HCT116 (cell line): ENCODE data around the gene RPL29. TPM values are rescaled to one million over a fixed set of nuclear protein-coding genes. Genes with fewer than 3 reads are reported as not detected.

ENCODE experiments used
- ATAC-seq: fragments of 200-7000 bp; cut with Tn5 transposase; 2 replicates; pipeline ENCODE4 v1.9.1; 2020; ENCODE audit warnings: mild to moderate bottlenecking, moderate library complexity
- BruUV-seq: library from RNA; stranded (reverse); fragments of 400-500 nt; replicated peaks from 2 replicates; lab custom pipeline; 2021; lab: Mats Ljungman, UMichigan
- CTCF ChIA-PET: fragments of 300-600 bp; sonication (Branson Sonifier 250); formaldehyde crosslinking; loops from one replicate; lab custom pipeline; 2021; ENCODE audit warnings: antibody characterized with exemption; lab: Charles Lee
- POLR2A ChIA-PET: fragments of 300-600, 350-600 bp; sonication (Branson Sonifier 250); formaldehyde crosslinking; loops from one replicate; lab custom pipeline; 2021; ENCODE audit warnings: antibody characterized with exemption; lab: Charles Lee
- RAD21 ChIA-PET, 2 experiments: fragments of 300-600 bp; sonication (Branson Sonifier 250); formaldehyde crosslinking; loops; one replicate each; lab custom pipeline; 2023; ENCODE audit warnings: low total read pairs in 2 of 2; ENCODE audit not compliant: uncharacterized antibody in 2 of 2, unreplicated experiment in 2 of 2, low non-redundant PET in 1 of 2; lab: Charles Lee
- DNase-seq: peaks from one replicate; pipeline ENCODE4 v3.0.0-alpha.2; 2010; ENCODE audit warnings: low read depth, low spot score
- H2AFZ ChIP-seq: fragments of 200-600 bp; shearing (Covaris generic), sonication (generic); 2 replicates; pipeline ENCODE4 v1.6.1; 2017; ENCODE audit warnings: low read depth, mixed run types, mixed read lengths, antibody characterized with exemption, low read length; ENCODE audit not compliant: poor library complexity, severe bottlenecking
- H3K27ac ChIP-seq: 2 replicates; pipeline ENCODE4 v1.5.1; 2012; ENCODE audit warnings: low read depth, low read length
- H3K27me3 ChIP-seq: fragments of 200-600 bp; sonication (generic); 2 replicates; pipeline ENCODE4 v1.6.1; 2016; ENCODE audit warnings: mixed run types, low read length, mixed read lengths; ENCODE audit not compliant: insufficient read depth
- H3K36me3 ChIP-seq, 2 experiments: fragments of 200-500 bp in 1 of 2; fragments of 200-600 bp in 1 of 2; sonication (Bioruptor generic) in 1 of 2; sonication (generic) in 1 of 2; 2 replicates each; pipeline versions ENCODE4 v1.5.1 to v1.6.1; 2014 to 2016; ENCODE audit warnings: low read length in 2 of 2, inconsistent platforms in 1 of 2, mixed read lengths in 1 of 2, mixed run types in 1 of 2; ENCODE audit not compliant: insufficient read depth in 2 of 2, control insufficient read depth in 1 of 2
- H3K4me1 ChIP-seq, 2 experiments: fragments of 200-600 bp in 1 of 2; sonication (generic) in 1 of 2; 2 replicates each; pipeline versions ENCODE4 v1.5.1 to v1.6.1; 2012 to 2017; ENCODE audit warnings: low read length in 2 of 2, inconsistent platforms in 1 of 2, mild to moderate bottlenecking in 1 of 2, mixed read lengths in 1 of 2, mixed run types in 1 of 2, moderate library complexity in 1 of 2; ENCODE audit not compliant: insufficient read depth in 2 of 2, control insufficient read depth in 1 of 2
- H3K4me2 ChIP-seq: fragments of 200-600 bp; sonication (generic); 2 replicates; pipeline ENCODE4 v1.6.1; 2017; ENCODE audit warnings: mixed run types, low read length, mixed read lengths
- H3K4me3 ChIP-seq, 2 experiments: fragments of 200-600 bp in 1 of 2; sonication (generic) in 1 of 2; replicated peaks in 1 of 2; 2 replicates each; pipeline ENCODE4 v1.5.1; 2011 to 2016; ENCODE audit warnings: low read length in 2 of 2, control low read depth in 1 of 2, low read depth in 1 of 2, mild to moderate bottlenecking in 1 of 2, mixed read lengths in 1 of 2, mixed run types in 1 of 2
- H3K79me2 ChIP-seq: fragments of 200-600 bp; sonication (generic); 2 replicates; pipeline ENCODE4 v1.6.1; 2017; ENCODE audit warnings: mild to moderate bottlenecking, mixed run types, low read length, moderate library complexity, mixed read lengths; ENCODE audit not compliant: insufficient read depth
- H3K9ac ChIP-seq: fragments of 200-600 bp; sonication (generic); 2 replicates; pipeline ENCODE4 v1.6.1; 2016; ENCODE audit warnings: low read length, mixed read lengths
- H3K9me2 ChIP-seq: fragments of 200-600 bp; sonication (generic), shearing (Covaris generic); 2 replicates; pipeline ENCODE4 v1.6.1; 2017; ENCODE audit warnings: mixed run types, mild to moderate bottlenecking, moderate library complexity; ENCODE audit not compliant: insufficient read depth
- H3K9me3 ChIP-seq, 2 experiments: fragments of 200-500 bp in 1 of 2; fragments of 200-600 bp in 1 of 2; sonication (Bioruptor generic) in 1 of 2; sonication (generic) in 1 of 2; 2 replicates each; pipeline ENCODE4 v1.6.1; 2014 to 2017; ENCODE audit warnings: low read length in 2 of 2, mixed read lengths in 2 of 2, inconsistent platforms in 1 of 2, low read depth in 1 of 2, mild to moderate bottlenecking in 1 of 2, mixed run types in 1 of 2, moderate library complexity in 1 of 2; ENCODE audit not compliant: control insufficient read depth in 1 of 2, insufficient read depth in 1 of 2
- H4K20me1 ChIP-seq: fragments of 200-600 bp; sonication (generic), shearing (Covaris generic); 2 replicates; pipeline ENCODE4 v1.6.1; 2017; ENCODE audit warnings: mixed run types, mild to moderate bottlenecking, moderate library complexity; ENCODE audit not compliant: insufficient read depth
- CBX3 ChIP-seq: IDR thresholded peaks from 2 replicates; pipeline ENCODE4 v1.6.1; 2012; ENCODE audit warnings: low read depth
- CEBPB ChIP-seq: IDR thresholded peaks from 2 replicates; pipeline ENCODE4 v1.6.1; 2012; ENCODE audit warnings: low read depth
- CTCF ChIP-seq, 3 experiments: fragments of 200-600 bp in 1 of 3; sonication (generic) in 1 of 3; IDR thresholded peaks in 2 of 3; conservative IDR thresholded peaks in 1 of 3; 2 replicates each; pipeline ENCODE4 v1.5.1; 2012 to 2017; ENCODE audit warnings: low read depth in 2 of 3, low read length in 2 of 3, antibody characterized with exemption in 1 of 3, borderline replicate concordance in 1 of 3, control low read depth in 1 of 3, mild to moderate bottlenecking in 1 of 3, mixed read lengths in 1 of 3, mixed run types in 1 of 3, moderate library complexity in 1 of 3; ENCODE audit not compliant: insufficient read depth in 1 of 3
- EGR1 ChIP-seq: IDR thresholded peaks from 2 replicates; pipeline ENCODE4 v1.6.1; 2012; ENCODE audit warnings: low read depth
- ELF1 ChIP-seq: IDR thresholded peaks from 2 replicates; pipeline ENCODE4 v1.6.1; 2012; ENCODE audit warnings: low read depth, borderline replicate concordance
- EZH2 ChIP-seq: fragments of 200-600 bp; sonication (generic); IDR thresholded peaks from 2 replicates; pipeline ENCODE4 v1.6.1; 2017; ENCODE audit warnings: antibody characterized with exemption, mixed run types
- EZH2phosphoT487 ChIP-seq: fragments of 200-600 bp; IDR thresholded peaks from 2 replicates; pipeline ENCODE4 v1.6.1; 2018; ENCODE audit warnings: antibody characterized with exemption, borderline replicate concordance
- FOSL1 ChIP-seq: IDR thresholded peaks from 2 replicates; pipeline ENCODE4 v1.6.1; 2012; ENCODE audit warnings: low read depth
- POLR2A ChIP-seq: IDR thresholded peaks from 2 replicates; pipeline ENCODE4 v1.7.0; 2011; ENCODE audit warnings: borderline replicate concordance; ENCODE audit not compliant: insufficient read depth, insufficient read length; ENCODE audit errors: extremely low read depth
- POLR2AphosphoS5 ChIP-seq: IDR thresholded peaks from 2 replicates; pipeline ENCODE4 v1.6.1; 2011; ENCODE audit warnings: mild to moderate bottlenecking, low read depth, low read length, moderate library complexity
- RAD21 ChIP-seq: IDR thresholded peaks from 2 replicates; pipeline ENCODE4 v1.6.1; 2012; ENCODE audit warnings: low read depth, mild to moderate bottlenecking
- REST ChIP-seq: IDR thresholded peaks from 2 replicates; pipeline ENCODE4 v1.6.1; 2012; ENCODE audit warnings: low read depth
- SIN3A ChIP-seq: IDR thresholded peaks from 2 replicates; pipeline ENCODE4 v1.6.1; 2012; ENCODE audit warnings: low read depth
- SP1 ChIP-seq: IDR thresholded peaks from 2 replicates; pipeline ENCODE4 v1.6.1; 2012; ENCODE audit warnings: low read depth
- SRF ChIP-seq: IDR thresholded peaks from 2 replicates; pipeline ENCODE4 v1.6.1; 2012; ENCODE audit warnings: low read depth
- TCF7L2 ChIP-seq: IDR thresholded peaks from 2 replicates; pipeline ENCODE4 v1.7.0; 2011; ENCODE audit warnings: borderline replicate concordance, inconsistent platforms; ENCODE audit not compliant: insufficient read depth, insufficient read length; ENCODE audit errors: extremely low read depth
- YY1 ChIP-seq: IDR thresholded peaks from 2 replicates; pipeline ENCODE4 v1.6.1; 2011; ENCODE audit warnings: low read length, low read depth, moderate library complexity, mild to moderate bottlenecking; ENCODE audit not compliant: insufficient replicate concordance; ENCODE audit errors: extremely low read depth
- ZFX ChIP-seq: fragments of 450-650 bp; IDR thresholded peaks from 2 replicates; pipeline ENCODE4 v1.6.1; 2017
- ZNF274 ChIP-seq: fragments of 200-500 bp; sonication (Bioruptor generic); IDR thresholded peaks from 2 replicates; pipeline ENCODE4 v1.6.1; 2014; ENCODE audit warnings: mild to moderate bottlenecking, low read depth, low read length, inconsistent platforms
- intact Hi-C: fragments of 100-400 bp; cut with micrococcal nuclease; formaldehyde crosslinking; loops from 2 replicates; pipeline ENCODE4 v1.10.0; 2022
- total RNA-seq: library from RNA; stranded (reverse); gene quantifications from one replicate; pipeline ENCODE4 v1.2.1, GENCODE V29; 2021; ENCODE audit not compliant: unreplicated experiment
- TF ChIP-seq, protein P1 (sequence below): IDR thresholded peaks from 2 replicates; pipeline ENCODE4 v1.6.1; 2011; ENCODE audit warnings: mild to moderate bottlenecking, low read length, moderate library complexity; ENCODE audit not compliant: insufficient replicate concordance; ENCODE audit errors: extremely low read depth

The RPL29 gene
- total RNA-seq, 1 experiment from 2014 or later, result 1,880 TPM

GRCh38 chr3:51999846-52000245 lies 4.2 kb upstream of the RPL29 start:
- Histone ChIP-seq H4K20me1 (no peaks in the 10 kb centered on the region), H3K36me3 (peaks cover 2 to 5% of the 10 kb centered on the region in 2 experiments; a peak in 3 of 4 replicates), H3K27me3 (no peaks in the 10 kb centered on the region), H3K79me2 (peaks cover 9% of the 10 kb centered on the region), H3K27ac (no peak overlapping the region), H3K9me2 (no peaks in the 10 kb centered on the region), H3K9me3 (no peaks in the 10 kb centered on the region), H3K4me2 (no peak overlapping the region), H3K4me3 (no peak overlapping the region), H2AFZ (no peak overlapping the region), H3K9ac (no peak overlapping the region), H3K4me1 (peaks cover 6 to 27% of the 10 kb centered on the region in 2 experiments)
- BruUV-seq, result no TSS peak
- POLR2A ChIA-PET, result no interaction called here
- RAD21 ChIA-PET, result no interaction called here
- CTCF ChIA-PET, result no interaction called here
- TF ChIP-seq RAD21 (no peak), ZNF274 (no peak), POLR2A (no peak), EZH2phosphoT487 (no peak), REST (no peak), CTCF (IDR thresholded peaks at IDR 0.05 in 2 of 3, conservative IDR thresholded peaks at IDR 0.05 in 1 of 3; ENCODE audit: borderline replicate concordance in 1 of 3, insufficient read depth in 1 of 3, low read depth in 2 of 3, low read length in 2 of 3) (no peak), POLR2AphosphoS5 (no peak), SP1 (no peak), EGR1 (no peak), EZH2 (no peak), CEBPB (no peak), SRF (no peak), FOSL1 (no peak), YY1 (no peak), TCF7L2 (no peak), SIN3A (no peak), ZFX (no peak), CBX3 (no peak), ELF1 (no peak)
- TF ChIP-seq, protein P1, sequence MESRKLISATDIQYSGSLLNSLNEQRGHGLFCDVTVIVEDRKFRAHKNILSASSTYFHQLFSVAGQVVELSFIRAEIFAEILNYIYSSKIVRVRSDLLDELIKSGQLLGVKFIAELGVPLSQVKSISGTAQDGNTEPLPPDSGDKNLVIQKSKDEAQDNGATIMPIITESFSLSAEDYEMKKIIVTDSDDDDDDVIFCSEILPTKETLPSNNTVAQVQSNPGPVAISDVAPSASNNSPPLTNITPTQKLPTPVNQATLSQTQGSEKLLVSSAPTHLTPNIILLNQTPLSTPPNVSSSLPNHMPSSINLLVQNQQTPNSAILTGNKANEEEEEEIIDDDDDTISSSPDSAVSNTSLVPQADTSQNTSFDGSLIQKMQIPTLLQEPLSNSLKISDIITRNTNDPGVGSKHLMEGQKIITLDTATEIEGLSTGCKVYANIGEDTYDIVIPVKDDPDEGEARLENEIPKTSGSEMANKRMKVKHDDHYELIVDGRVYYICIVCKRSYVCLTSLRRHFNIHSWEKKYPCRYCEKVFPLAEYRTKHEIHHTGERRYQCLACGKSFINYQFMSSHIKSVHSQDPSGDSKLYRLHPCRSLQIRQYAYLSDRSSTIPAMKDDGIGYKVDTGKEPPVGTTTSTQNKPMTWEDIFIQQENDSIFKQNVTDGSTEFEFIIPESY, result no peak
- no peak for ATAC-seq
- DNase-seq, result no peak
- intact Hi-C loops, result loop anchor here (2.0 to 5.0 kb wide), 4 partner anchors 57 to 337 kb away; partner anchors contain the start of genes DUSP7 and PARP3
